ENCODE results near the gene UCN3.

DNA sequence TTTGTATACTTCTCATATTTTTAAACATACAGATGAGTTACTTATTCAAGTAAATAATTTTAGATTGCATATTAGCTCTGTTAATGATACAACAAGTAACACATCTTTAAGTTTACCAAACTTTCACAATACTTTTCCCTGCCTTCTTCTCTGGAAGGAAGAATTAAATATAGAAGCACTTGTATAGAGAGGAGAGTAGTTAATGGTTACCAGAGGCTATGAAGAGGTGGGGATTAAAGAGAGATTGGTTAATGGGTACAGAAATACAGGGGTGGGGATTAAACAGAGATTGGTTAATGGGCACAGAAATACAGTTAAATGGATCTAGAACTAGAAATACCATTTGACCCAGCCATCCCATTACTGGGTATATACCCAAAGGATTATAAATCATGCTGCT lies 20.0 kb upstream of the UCN3 start:
- TF ChIP-seq, protein P1, sequence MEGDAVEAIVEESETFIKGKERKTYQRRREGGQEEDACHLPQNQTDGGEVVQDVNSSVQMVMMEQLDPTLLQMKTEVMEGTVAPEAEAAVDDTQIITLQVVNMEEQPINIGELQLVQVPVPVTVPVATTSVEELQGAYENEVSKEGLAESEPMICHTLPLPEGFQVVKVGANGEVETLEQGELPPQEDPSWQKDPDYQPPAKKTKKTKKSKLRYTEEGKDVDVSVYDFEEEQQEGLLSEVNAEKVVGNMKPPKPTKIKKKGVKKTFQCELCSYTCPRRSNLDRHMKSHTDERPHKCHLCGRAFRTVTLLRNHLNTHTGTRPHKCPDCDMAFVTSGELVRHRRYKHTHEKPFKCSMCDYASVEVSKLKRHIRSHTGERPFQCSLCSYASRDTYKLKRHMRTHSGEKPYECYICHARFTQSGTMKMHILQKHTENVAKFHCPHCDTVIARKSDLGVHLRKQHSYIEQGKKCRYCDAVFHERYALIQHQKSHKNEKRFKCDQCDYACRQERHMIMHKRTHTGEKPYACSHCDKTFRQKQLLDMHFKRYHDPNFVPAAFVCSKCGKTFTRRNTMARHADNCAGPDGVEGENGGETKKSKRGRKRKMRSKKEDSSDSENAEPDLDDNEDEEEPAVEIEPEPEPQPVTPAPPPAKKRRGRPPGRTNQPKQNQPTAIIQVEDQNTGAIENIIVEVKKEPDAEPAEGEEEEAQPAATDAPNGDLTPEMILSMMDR (IDR thresholded peaks at IDR 0.05; ENCODE audit: low read depth, low read length) = no peak
- TF ChIP-seq, protein P2, sequence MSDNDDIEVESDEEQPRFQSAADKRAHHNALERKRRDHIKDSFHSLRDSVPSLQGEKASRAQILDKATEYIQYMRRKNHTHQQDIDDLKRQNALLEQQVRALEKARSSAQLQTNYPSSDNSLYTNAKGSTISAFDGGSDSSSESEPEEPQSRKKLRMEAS (IDR thresholded peaks at IDR 0.05; ENCODE audit: low read depth, low read length) = no peak
- TF ChIP-seq POLR2A (IDR thresholded peaks at IDR 0.05; ENCODE audit: extremely low read depth, insufficient read length) (no peak), MYC (IDR thresholded peaks at IDR 0.05; ENCODE audit: low read depth, low read length) (no peak)
